ENCODE measurements around the gene TTC13. TPM values are rescaled to one million over a fixed set of nuclear protein-coding genes. Genes with fewer than 3 reads are reported as not detected.

TTC13 gene
- total RNA-seq, 2 experiments from 2014 or later = 30.8 to 39.2 TPM

- Mint-ChIP-seq H3K4me1 (no peaks in the 10 kb centered on the region), H3K36me3 (peaks cover 37% of the 10 kb centered on the region), H3K27me3 (no peaks in the 10 kb centered on the region), H3K27ac (no peak overlapping the region), H3K4me3 (no peak overlapping the region), H3K9me3 (ENCODE audit: low read depth) (no peaks in the 10 kb centered on the region)
- DNase-seq (no peak), ATAC-seq (no peak)
- CTCF ChIA-PET = no interaction called here
These were observed 53.1 kb downstream of the TTC13 start for GRCh38 chr1:230925608-230926007.

- CTCF ChIA-PET = interaction anchor here (1.0 to 1.6 kb wide), 2 partner anchors 56 to 288 kb away, joined by 3 to 5 read pairs; partner anchors contain the start of genes ARV1 and TTC13
- ATAC-seq = no peak
- H3K36me3 Mint-ChIP-seq = peaks cover 37% of the 10 kb centered on the region
These were observed 55.5 kb downstream of the TTC13 start for GRCh38 chr1:230923176-230923575.

GRCh38 chr1:230922620-230923019 is 56.0 kb downstream of the TTC13 start:
- Mint-ChIP-seq H3K4me1 (peaks cover under 1% of the 10 kb centered on the region), H3K27ac (no peak overlapping the region), H3K27me3 (no peaks in the 10 kb centered on the region), H3K36me3 (peaks cover 34% of the 10 kb centered on the region), H3K9me3 (ENCODE audit: low read depth) (no peaks in the 10 kb centered on the region), H3K4me3 (no peak overlapping the region)
- DNase-seq = no peak
- no peak for ATAC-seq
- CTCF ChIA-PET = interaction anchor here (1.0 to 1.6 kb wide), 2 partner anchors 56 to 288 kb away, joined by 3 to 5 read pairs; partner anchors contain the start of genes ARV1 and TTC13

More at GRCh38 chr1:230923176-230923575, 55.5 kb downstream of the TTC13 start:
- DNase-seq = no peak
- no peak overlapping the region for H3K27ac Mint-ChIP-seq
- no peaks in the 10 kb centered on the region for H3K27me3 Mint-ChIP-seq
- H3K4me1 Mint-ChIP-seq = no peaks in the 10 kb centered on the region
- H3K4me3 Mint-ChIP-seq = no peak overlapping the region
- H3K9me3 Mint-ChIP-seq (ENCODE audit: low read depth) = no peaks in the 10 kb centered on the region

GRCh38 chr1:230919207-230919606 is 59.5 kb downstream of the TTC13 start:
- ATAC-seq (no peak), DNase-seq (no peak)
- Mint-ChIP-seq H3K4me1 (peaks cover 4% of the 10 kb centered on the region), H3K9me3 (ENCODE audit: low read depth) (no peaks in the 10 kb centered on the region), H3K27ac (no peak overlapping the region), H3K36me3 (peaks cover 26% of the 10 kb centered on the region), H3K4me3 (no peak overlapping the region), H3K27me3 (no peaks in the 10 kb centered on the region)
- CTCF ChIA-PET = interaction anchor here (1.0 to 3.6 kb wide), 4 partner anchors 12 to 59 kb away, joined by 3 to 14 read pairs (median 3); partner anchors contain the start of genes ARV1 and TTC13

GRCh38 chr1:230917284-230918135 is 61.2 kb downstream of the TTC13 start:
- no peak overlapping the region for H3K4me3 Mint-ChIP-seq
- peaks cover 27% of the 10 kb centered on the region for H3K36me3 Mint-ChIP-seq
- no peak overlapping the region for H3K27ac Mint-ChIP-seq
- ATAC-seq (peak; percentile 80), DNase-seq (peak; percentile 78)
- CTCF ChIA-PET = interaction anchor here (0.6 to 3.6 kb wide), 9 partner anchors 10 to 292 kb away, joined by 3 to 14 read pairs (median 3); partner anchors contain the start of genes ARV1 and TTC13
- peaks cover 4% of the 10 kb centered on the region for H3K4me1 Mint-ChIP-seq
- H3K9me3 Mint-ChIP-seq (ENCODE audit: low read depth) = no peaks in the 10 kb centered on the region
- no peaks in the 10 kb centered on the region for H3K27me3 Mint-ChIP-seq

- H3K36me3 Mint-ChIP-seq = peaks cover 26% of the 10 kb centered on the region
- no peaks in the 10 kb centered on the region for H3K9me3 Mint-ChIP-seq (ENCODE audit: low read depth)
- H3K4me3 Mint-ChIP-seq = no peak overlapping the region
- no peaks in the 10 kb centered on the region for H3K27me3 Mint-ChIP-seq
- DNase-seq (no peak), ATAC-seq (no peak)
- peaks cover 4% of the 10 kb centered on the region for H3K4me1 Mint-ChIP-seq
- H3K27ac Mint-ChIP-seq = no peak overlapping the region
- CTCF ChIA-PET = interaction anchor here (0.7 to 3.6 kb wide), 8 partner anchors 11 to 175 kb away, joined by 3 to 14 read pairs (median 3); partner anchors contain the start of genes ARV1 and TTC13
These were observed 61.9 kb downstream of the TTC13 start for GRCh38 chr1:230916587-230917283.

- H3K9me3 Mint-ChIP-seq (ENCODE audit: low read depth) = no peaks in the 10 kb centered on the region
- peaks cover 28% of the 10 kb centered on the region for H3K36me3 Mint-ChIP-seq
- CTCF ChIA-PET = interaction anchor here (1.3 kb wide), 1 partner anchor 295 kb away, joined by 3 read pairs; no protein-coding TSS in a partner anchor
- no peak for ATAC-seq
- no peak overlapping the region for H3K4me3 Mint-ChIP-seq
- DNase-seq = no peak
- H3K27ac Mint-ChIP-seq = no peak overlapping the region
- no peaks in the 10 kb centered on the region for H3K27me3 Mint-ChIP-seq
- peaks cover 4% of the 10 kb centered on the region for H3K4me1 Mint-ChIP-seq
These were observed 63.6 kb downstream of the TTC13 start for GRCh38 chr1:230915078-230915477.

- Mint-ChIP-seq H3K9me3 (ENCODE audit: low read depth) (no peaks in the 10 kb centered on the region), H3K4me3 (no peak overlapping the region)
- ATAC-seq = no peak
These were observed 65.2 kb downstream of the TTC13 start for GRCh38 chr1:230913496-230913895.

GRCh38 chr1:230910755-230911117 is 67.9 kb downstream of the TTC13 start:
- H3K27ac Mint-ChIP-seq = no peak overlapping the region
- H3K4me3 Mint-ChIP-seq = no peak overlapping the region
- ATAC-seq (no peak), DNase-seq (no peak)
- H3K36me3 Mint-ChIP-seq = peaks cover 40% of the 10 kb centered on the region
- no peaks in the 10 kb centered on the region for H3K4me1 Mint-ChIP-seq
- no peaks in the 10 kb centered on the region for H3K27me3 Mint-ChIP-seq
- CTCF ChIA-PET = no interaction called here
- H3K9me3 Mint-ChIP-seq (ENCODE audit: low read depth) = no peaks in the 10 kb centered on the region

More at GRCh38 chr1:230913496-230913895, 65.2 kb downstream of the TTC13 start:
- Mint-ChIP-seq H3K27me3 (no peaks in the 10 kb centered on the region), H3K36me3 (peaks cover 28% of the 10 kb centered on the region), H3K4me1 (peaks cover 4% of the 10 kb centered on the region), H3K27ac (peak overlapping the region; percentile 12)
- DNase-seq = no peak
- CTCF ChIA-PET = interaction anchor here (1.3 kb wide), 1 partner anchor 65 kb away, joined by 3 read pairs; the partner anchor contains the start of genes ARV1 and TTC13

GRCh38 chr1:230909974-230910754 is 68.5 kb downstream of the TTC13 start:
- no peaks in the 10 kb centered on the region for H3K9me3 Mint-ChIP-seq (ENCODE audit: low read depth)
- DNase-seq (no peak), ATAC-seq (no peak)
- H3K27ac Mint-ChIP-seq = no peak overlapping the region
- no peak overlapping the region for H3K4me3 Mint-ChIP-seq
- peaks cover 42% of the 10 kb centered on the region for H3K36me3 Mint-ChIP-seq
- H3K27me3 Mint-ChIP-seq = no peaks in the 10 kb centered on the region
- CTCF ChIA-PET = no interaction called here
- H3K4me1 Mint-ChIP-seq = no peaks in the 10 kb centered on the region

- Mint-ChIP-seq H3K27me3 (no peaks in the 10 kb centered on the region), H3K36me3 (peaks cover 35% of the 10 kb centered on the region), H3K9me3 (ENCODE audit: low read depth) (no peaks in the 10 kb centered on the region), H3K4me1 (no peaks in the 10 kb centered on the region), H3K4me3 (no peak overlapping the region), H3K27ac (no peak overlapping the region)
- CTCF ChIA-PET = interaction anchor here (1.8 kb wide), 1 partner anchor 303 kb away, joined by 3 read pairs; no protein-coding TSS in a partner anchor
- DNase-seq (no peak), ATAC-seq (no peak)
These were observed 71.0 kb downstream of the TTC13 start for GRCh38 chr1:230907472-230908205.

GRCh38 chr1:230906226-230906625 is 72.4 kb downstream of the TTC13 start:
- no peaks in the 10 kb centered on the region for H3K27me3 Mint-ChIP-seq
- H3K27ac Mint-ChIP-seq = no peak overlapping the region
- CTCF ChIA-PET = interaction anchor here (0.6 to 0.7 kb wide), 2 partner anchors 154 to 316 kb away, joined by 3 to 4 read pairs; no protein-coding TSS in a partner anchor
- DNase-seq (no peak), ATAC-seq (no peak)
- no peaks in the 10 kb centered on the region for H3K4me1 Mint-ChIP-seq
- peaks cover 26% of the 10 kb centered on the region for H3K36me3 Mint-ChIP-seq
- no peak overlapping the region for H3K4me3 Mint-ChIP-seq
- no peaks in the 10 kb centered on the region for H3K9me3 Mint-ChIP-seq (ENCODE audit: low read depth)
